DND-41 (cell line): ENCODE results near the gene PHACTR1.

ENCODE experiments used
- CTCF ChIP-seq: IDR thresholded peaks from 2 replicates; pipeline ENCODE4 v1.5.1; 2012; ENCODE audit warnings: borderline replicate concordance, low read length, moderate library complexity, mild to moderate bottlenecking; ENCODE audit not compliant: poor library complexity, severe bottlenecking; ENCODE audit errors: extremely low read depth
- EZH2 ChIP-seq: IDR thresholded peaks from 3 replicates; pipeline ENCODE4 v1.6.1; 2012; ENCODE audit warnings: borderline replicate concordance, low read depth, mild to moderate bottlenecking, moderate library complexity, low read length, inconsistent platforms; ENCODE audit not compliant: severe bottlenecking

- TF ChIP-seq CTCF (no peak), EZH2 (no peak)
Observed at GRCh38 chr6:13272131-13273046, 555.8 kb downstream of the PHACTR1 start.
